Naive thymus-derived CD8-positive, alpha-beta T cell (primary cell): ENCODE data around the gene CYLD. TPM values are rescaled to one million over a fixed set of nuclear protein-coding genes. Genes with fewer than 3 reads are reported as not detected.

Source experiments
- ATAC-seq, 2 donors: fragments of 150-1000 bp; cut with Tn5 transposase in 1 of 2; sonication (Bioruptor Pico), chemical (Tn5 transposase) in 1 of 2; 1 replicate in 1 of 2; 2 replicates in 1 of 2; pipeline ENCODE4 v1.10.0; 2021; ENCODE audit warnings: mild to moderate bottlenecking in 2 of 2, moderate library complexity in 2 of 2
- POLR2A ChIA-PET: fragments of 350-600 bp; sonication (Branson Sonifier 250); formaldehyde crosslinking; loops from one replicate; lab custom pipeline; 2021; ENCODE audit warnings: antibody characterized with exemption; lab: Charles Lee
- DNase-seq, 10 donors: peaks; one replicate each; pipeline versions ENCODE4 v3.0.0 to v3.0.0-alpha.2; 2020 to 2022
- H3K27ac Mint-ChIP-seq, 10 donors: one replicate each; pipeline ENCODE4 v1.8.0; 2020 to 2022; ENCODE audit warnings: mild to moderate bottlenecking in 10 of 10, mixed read lengths in 10 of 10, moderate library complexity in 4 of 10, inconsistent platforms in 1 of 10
- H3K27me3 Mint-ChIP-seq, 5 donors: one replicate each; pipeline ENCODE4 v1.8.0; 2021 to 2022; ENCODE audit warnings: mixed read lengths in 5 of 5
- H3K36me3 Mint-ChIP-seq, 3 donors: one replicate each; pipeline ENCODE4 v1.8.0; 2020 to 2022; ENCODE audit warnings: mixed read lengths in 3 of 3, mild to moderate bottlenecking in 2 of 3, inconsistent platforms in 1 of 3
- H3K4me1 Mint-ChIP-seq, 4 donors: one replicate each; pipeline ENCODE4 v1.8.0; 2021 to 2022; ENCODE audit warnings: mixed read lengths in 4 of 4
- H3K4me3 Mint-ChIP-seq, 10 donors: one replicate each; pipeline ENCODE4 v1.8.0; 2020 to 2022; ENCODE audit warnings: mild to moderate bottlenecking in 10 of 10, mixed read lengths in 10 of 10, moderate library complexity in 6 of 10, inconsistent platforms in 1 of 10
- H3K9me3 Mint-ChIP-seq, 9 donors: one replicate each; pipeline ENCODE4 v1.8.0; 2020 to 2022; ENCODE audit warnings: mixed read lengths in 9 of 9, mild to moderate bottlenecking in 3 of 9, inconsistent platforms in 1 of 9, moderate library complexity in 1 of 9
- polyA plus RNA-seq, 3 donors: library from polyadenylated mRNA; unstranded; fragments of 300-500 nt; fragmentation: Illumina TruSeq; gene quantifications; one replicate each; pipeline ENCODE4 v1.2.3, GENCODE V29; 2021
- total RNA-seq, 8 experiments: library from RNA in 2 of 8; stranded (reverse) in 2 of 8; gene quantifications; one replicate each; pipeline ENCODE4 v1.2.3 and lab custom pipeline; 2021 to 2026

CYLD gene
- 100 to 1,000 TPM; 195 to 203 TPM for total RNA-seq
- polyA plus RNA-seq: 100 to 1,000 TPM; 106 to 131 (median 107) TPM
- 314 to 655 (median 456) reads per million in 6 experiments for total RNA-seq (lab: John Stamatoyannopoulos, UW)

DNA sequence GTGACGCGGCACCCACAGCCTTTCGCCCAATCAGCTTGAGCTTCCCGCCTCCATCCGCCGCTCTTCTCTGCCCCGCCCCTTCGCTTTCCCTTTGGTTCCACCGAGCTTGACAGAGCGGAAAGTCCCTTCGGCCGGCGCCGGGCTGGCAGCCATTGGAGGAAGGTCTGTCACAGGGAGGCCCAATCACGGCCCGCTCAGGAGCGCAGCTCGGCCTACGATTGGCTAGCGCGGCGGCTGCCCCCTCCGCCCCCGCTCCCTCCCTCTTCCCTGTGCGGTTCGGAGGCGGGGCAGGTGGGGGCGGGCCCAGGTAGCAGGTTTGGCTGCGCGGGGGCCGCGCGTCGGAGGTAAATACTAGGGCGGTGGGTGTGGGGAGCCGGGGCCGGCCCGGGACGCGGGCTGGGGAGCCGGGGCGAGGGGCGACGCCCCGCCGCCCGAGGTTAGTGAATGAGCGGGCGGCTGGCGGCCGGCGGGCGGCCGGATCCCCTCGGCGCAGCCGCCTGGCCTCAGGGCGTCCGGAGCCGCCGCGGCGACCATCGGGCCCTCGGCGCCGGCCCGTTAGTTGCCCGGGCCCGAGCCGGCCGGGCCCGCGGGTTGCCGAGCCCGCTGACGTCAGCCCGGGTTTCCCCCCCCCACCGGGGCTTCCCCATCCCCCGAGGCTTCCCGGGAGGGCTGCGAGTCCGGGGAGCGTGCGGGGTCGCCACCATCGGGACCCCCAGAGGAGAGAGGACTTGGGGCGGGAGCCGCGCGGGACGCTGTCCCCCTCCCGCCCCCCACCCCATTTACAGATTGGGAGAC lies at the start of gene CYLD:
Gene CYLD, plus strand, starts transcription at position 306 of the 795 bp plus-strand sequence. CDS start 7,613 bp downstream, outside the sequence.
- H3K9me3 Mint-ChIP-seq: no peaks in the 10 kb centered on the region
- H3K36me3 Mint-ChIP-seq: peaks cover 5 to 15% (median 12%) of the 10 kb centered on the region in 3 donors
- ATAC-seq (peak; percentile 91 to 93), DNase-seq (peak; percentile 93 to 100 (median 100))
- POLR2A ChIA-PET: interaction anchor here (0.8 to 2.0 kb wide), 16 partner anchors 10 to 676 kb away, joined by 3 to 17 read pairs (median 4); partner anchors contain the start of genes HEATR3 and SNX20
- H3K27me3 Mint-ChIP-seq: no peaks in the 10 kb centered on the region
- peaks cover 21 to 56% (median 44%) of the 10 kb centered on the region in 4 donors for H3K4me1 Mint-ChIP-seq
- peak within 1 kb of the TSS; percentile 95 to 99 (median 98) for H3K27ac Mint-ChIP-seq
- H3K4me3 Mint-ChIP-seq: peak within 1 kb of the TSS; percentile 91 to 98 (median 96)

DNA sequence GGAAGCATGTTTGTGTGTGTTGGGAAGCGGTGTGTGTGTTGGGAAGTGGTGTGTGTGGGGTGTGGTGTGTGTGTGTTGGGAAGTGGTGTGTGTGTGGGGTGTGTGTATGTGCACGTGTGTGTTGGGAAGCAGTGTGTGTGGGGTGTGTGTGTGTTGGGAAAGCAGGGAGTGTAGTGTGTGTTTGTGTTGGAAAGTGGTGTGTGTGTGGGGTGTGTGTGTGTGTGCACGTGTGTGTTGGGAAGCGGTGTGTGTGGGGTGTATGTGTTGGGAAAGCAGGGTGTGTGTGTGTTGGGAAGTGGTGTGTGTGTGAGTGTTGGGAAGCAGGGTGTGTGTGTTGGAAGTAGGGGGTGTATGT lies 49.3 kb upstream of the CYLD start:
- no peak for DNase-seq
- Mint-ChIP-seq H3K36me3 (no peaks in the 10 kb centered on the region), H3K27ac (peak overlapping the region in 4 of 10 donors; percentile 27 to 81 (median 67)), H3K4me1 (peaks cover 34 to 46% (median 42%) of the 10 kb centered on the region in 4 donors), H3K9me3 (no peaks in the 10 kb centered on the region), H3K4me3 (peak overlapping the region; percentile 46 to 75 (median 64)), H3K27me3 (peaks cover 0 to 20% (median 4%) of the 10 kb centered on the region in 5 donors)
- POLR2A ChIA-PET: no interaction called here
- no peak for ATAC-seq

DNA sequence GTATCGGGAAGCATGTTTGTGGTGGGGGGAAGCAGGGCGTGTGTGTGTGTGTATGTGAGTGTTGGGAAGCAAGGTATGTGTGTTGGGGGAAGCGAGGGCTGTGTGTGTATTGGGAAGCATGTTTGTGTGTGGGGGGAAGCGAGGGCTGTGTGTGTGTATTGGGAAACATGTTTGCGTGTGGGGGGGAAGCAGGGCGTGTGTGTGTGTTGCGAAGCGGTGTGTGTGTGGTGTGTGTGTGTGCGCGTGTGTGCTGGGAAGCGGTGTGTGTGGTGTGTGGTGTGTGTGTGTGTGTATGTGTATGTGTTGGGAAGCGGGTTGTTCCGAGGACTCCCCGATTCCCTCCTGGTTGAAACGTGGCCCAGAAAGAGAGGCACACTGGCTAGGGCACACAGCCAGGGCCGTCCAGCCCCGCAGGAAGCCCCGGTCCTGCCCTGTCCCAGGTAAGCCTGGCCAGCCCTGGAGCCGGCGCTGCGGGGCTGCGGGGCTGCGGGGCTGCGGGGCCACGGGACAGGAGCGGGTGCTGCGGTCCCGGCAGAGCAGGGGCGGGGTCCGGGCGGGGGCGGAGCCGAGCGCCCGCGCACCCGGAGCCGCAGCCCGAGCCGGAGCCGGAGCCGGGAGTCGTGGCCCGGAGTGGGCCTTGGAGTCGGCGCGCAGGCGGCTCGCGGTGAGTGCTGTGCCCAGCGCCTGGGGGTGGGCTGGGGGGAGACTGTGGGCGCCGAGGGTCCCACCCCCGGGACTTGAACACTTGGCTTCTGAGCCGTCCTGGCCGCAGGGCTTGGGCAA lies 48.7 kb upstream of the CYLD start, which contains the start of gene NOD2:
Gene NOD2, plus strand, starts transcription at position 608 of the 783 bp plus-strand sequence. CDS start 5,890 bp downstream, outside the sequence.
- POLR2A ChIA-PET: no interaction called here
- Mint-ChIP-seq H3K36me3 (no peaks in the 10 kb centered on the region), H3K27me3 (peaks cover 0 to 20% (median 4%) of the 10 kb centered on the region in 5 donors), H3K4me1 (peaks cover 38 to 52% (median 48%) of the 10 kb centered on the region in 4 donors), H3K27ac (peak within 1 kb of the TSS in 9 of 10 donors; percentile 35 to 81 (median 70)), H3K9me3 (no peaks in the 10 kb centered on the region), H3K4me3 (peak within 1 kb of the TSS; percentile 56 to 79 (median 71))
- peak; percentile 71 to 85 for ATAC-seq
- peak in 3 of 10 donors; percentile 19 to 48 (median 20) for DNase-seq

DNA sequence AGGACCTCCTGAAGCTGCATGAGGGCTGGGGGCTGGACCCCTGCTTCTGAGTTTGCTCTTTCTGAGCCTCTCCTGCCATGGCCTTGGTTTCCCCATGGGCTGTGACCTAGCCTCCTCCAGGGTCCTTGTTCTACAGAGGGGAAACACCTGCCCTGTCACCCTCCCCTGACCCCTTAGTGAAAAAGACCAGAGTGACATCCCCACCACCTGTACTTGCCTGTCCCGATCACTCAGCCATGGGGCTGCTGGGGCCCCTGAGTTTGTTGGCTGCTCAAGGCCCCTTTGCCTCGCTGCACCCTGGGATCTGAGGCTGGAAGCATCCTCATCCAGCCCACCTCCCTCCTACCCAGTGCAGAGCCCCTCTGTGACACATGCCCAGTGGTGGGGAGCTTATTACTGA lies 47.7 kb upstream of the CYLD start:
- Mint-ChIP-seq H3K4me1 (peaks cover 38 to 62% (median 51%) of the 10 kb centered on the region in 4 donors), H3K27ac (peak overlapping the region in 7 of 10 donors; percentile 35 to 76 (median 60)), H3K4me3 (peak overlapping the region; percentile 54 to 79 (median 68)), H3K27me3 (peaks cover 0 to 20% (median 4%) of the 10 kb centered on the region in 5 donors), H3K36me3 (no peaks in the 10 kb centered on the region), H3K9me3 (no peaks in the 10 kb centered on the region)
- DNase-seq (no peak), ATAC-seq (no peak)
- POLR2A ChIA-PET: interaction anchor here (1.1 kb wide), 1 partner anchor 9 kb away, joined by 5 read pairs; no protein-coding TSS in a partner anchor

DNA sequence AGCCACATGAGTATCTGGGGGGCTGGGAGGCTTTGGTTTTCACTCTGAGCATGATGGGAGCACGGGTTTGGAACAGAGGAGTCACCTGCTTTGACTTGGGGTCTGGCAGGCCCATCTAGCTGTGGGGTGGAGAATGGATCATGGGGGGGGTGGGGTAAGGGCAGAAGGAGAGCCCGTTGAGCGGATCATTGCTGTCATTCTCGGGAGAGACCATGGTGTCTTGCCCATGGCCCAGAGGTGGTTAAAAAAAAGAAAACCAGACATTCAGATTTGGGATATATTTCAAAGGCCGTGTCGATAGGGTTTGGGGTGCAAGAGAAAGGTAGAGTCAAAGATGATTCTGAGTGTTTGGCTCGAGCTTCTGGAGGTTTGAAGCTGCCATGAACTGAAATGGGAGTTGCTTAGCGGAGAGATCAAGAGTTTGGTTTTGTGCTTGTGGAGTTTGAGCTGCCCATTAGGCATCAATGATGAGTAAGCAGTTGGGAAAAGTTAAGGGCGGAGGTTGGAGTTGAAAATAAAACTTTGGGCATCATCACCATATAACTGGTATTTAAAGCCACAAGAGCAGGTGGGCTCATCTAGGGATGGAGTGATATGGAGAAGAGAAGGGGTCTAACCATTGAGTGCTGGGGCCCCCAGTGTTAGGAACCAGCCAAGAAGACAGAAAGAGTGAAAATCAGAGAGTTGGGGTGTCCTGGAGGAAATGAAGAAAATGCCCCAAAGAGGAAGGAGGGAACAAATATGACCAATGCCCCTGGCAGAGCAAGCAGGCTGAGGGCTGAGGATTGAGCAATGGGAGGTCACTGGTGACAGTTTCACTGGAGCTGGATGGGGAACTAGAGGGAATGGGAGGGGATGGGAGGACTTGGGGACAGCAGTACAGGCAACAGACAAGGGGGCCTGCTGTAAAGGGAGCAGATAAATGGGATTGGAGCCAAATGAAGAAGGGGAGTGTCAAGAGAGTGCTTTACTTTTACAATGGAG lies 46.6 kb upstream of the CYLD start:
- H3K27me3 Mint-ChIP-seq: peaks cover 0 to 20% (median 4%) of the 10 kb centered on the region in 5 donors
- ATAC-seq (no peak), DNase-seq (no peak)
- peak overlapping the region in 2 of 10 donors; percentile 26 to 43 for H3K4me3 Mint-ChIP-seq
- no peaks in the 10 kb centered on the region for H3K9me3 Mint-ChIP-seq
- H3K27ac Mint-ChIP-seq: peak overlapping the region in 7 of 10 donors; percentile 10 to 85 (median 50)
- no peaks in the 10 kb centered on the region for H3K36me3 Mint-ChIP-seq
- POLR2A ChIA-PET: interaction anchor here (1.1 to 1.3 kb wide), 3 partner anchors 9 to 29 kb away, joined by 3 to 5 read pairs (median 3); no protein-coding TSS in a partner anchor
- H3K4me1 Mint-ChIP-seq: peaks cover 39 to 73% (median 57%) of the 10 kb centered on the region in 4 donors

DNA sequence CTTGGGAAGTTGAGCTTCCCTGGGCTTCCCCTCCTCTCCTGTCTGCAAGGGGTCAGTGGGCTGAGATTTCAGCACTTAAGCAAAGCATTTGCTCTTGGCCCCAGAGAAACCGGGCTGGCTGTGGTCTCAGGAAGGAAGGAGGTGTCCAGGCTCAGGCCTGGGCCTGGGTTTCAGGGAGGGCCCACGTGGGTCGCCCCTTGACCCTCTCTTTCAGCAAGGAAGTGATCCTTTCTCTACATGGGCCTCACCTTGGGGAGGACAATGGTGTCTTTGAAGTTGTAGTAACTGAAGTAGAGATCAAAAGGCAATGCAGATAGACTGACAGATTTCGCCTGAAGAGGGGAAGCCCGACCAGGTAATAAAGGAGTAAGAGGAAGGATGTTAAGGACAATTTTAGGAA lies 45.8 kb upstream of the CYLD start:
- H3K9me3 Mint-ChIP-seq: no peaks in the 10 kb centered on the region
- DNase-seq (no peak), ATAC-seq (no peak)
- H3K27me3 Mint-ChIP-seq: peaks cover 0 to 20% (median 4%) of the 10 kb centered on the region in 5 donors
- H3K36me3 Mint-ChIP-seq: no peaks in the 10 kb centered on the region
- peaks cover 39 to 75% (median 57%) of the 10 kb centered on the region in 4 donors for H3K4me1 Mint-ChIP-seq
- peak overlapping the region in 8 of 10 donors; percentile 17 to 54 (median 40) for H3K4me3 Mint-ChIP-seq
- H3K27ac Mint-ChIP-seq: peak overlapping the region in 7 of 10 donors; percentile 13 to 92 (median 54)
- POLR2A ChIA-PET: interaction anchor here (1.1 to 1.3 kb wide), 2 partner anchors 10 to 29 kb away, joined by 3 read pairs; no protein-coding TSS in a partner anchor

DNA sequence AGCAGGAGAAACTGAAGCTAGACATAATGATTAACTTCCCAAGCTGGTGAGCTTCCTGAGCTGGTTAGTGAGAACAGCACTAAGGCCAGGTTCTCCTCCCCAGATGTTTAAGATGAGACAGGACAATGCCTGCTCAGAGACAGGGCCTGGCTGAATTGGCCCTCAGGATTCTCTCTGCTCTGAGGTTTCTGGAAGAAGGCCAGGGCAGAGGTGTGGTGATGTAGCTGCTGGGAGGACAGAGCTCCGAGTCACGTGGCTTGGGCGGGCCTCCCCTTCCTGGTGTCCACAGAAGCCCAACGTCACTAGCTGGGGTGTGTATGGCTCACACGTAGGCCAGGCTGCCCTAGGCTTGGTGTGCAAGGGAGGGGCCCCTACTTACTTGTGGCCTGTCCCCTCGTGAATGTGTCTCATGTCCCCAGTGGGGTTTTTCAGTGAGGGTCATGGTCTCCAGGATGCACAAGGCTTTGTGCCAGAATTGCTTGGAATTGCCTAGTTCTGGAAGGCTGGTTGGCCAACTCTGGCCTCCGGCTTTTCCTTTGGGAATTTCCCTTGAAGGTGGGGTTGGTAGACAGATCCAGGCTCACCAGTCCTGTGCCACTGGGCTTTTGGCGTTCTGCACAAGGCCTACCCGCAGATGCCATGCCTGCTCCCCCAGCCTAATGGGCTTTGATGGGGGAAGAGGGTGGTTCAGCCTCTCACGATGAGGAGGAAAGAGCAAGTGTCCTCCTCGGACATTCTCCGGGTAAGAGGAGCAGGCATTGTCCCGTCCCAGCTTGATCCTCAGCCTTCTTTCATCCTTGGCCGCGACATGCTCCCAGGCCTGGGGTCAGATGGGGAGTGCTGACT lies 45.1 kb upstream of the CYLD start:
- peak overlapping the region in 8 of 10 donors; percentile 17 to 54 (median 40) for H3K4me3 Mint-ChIP-seq
- no peaks in the 10 kb centered on the region for H3K9me3 Mint-ChIP-seq

DNA sequence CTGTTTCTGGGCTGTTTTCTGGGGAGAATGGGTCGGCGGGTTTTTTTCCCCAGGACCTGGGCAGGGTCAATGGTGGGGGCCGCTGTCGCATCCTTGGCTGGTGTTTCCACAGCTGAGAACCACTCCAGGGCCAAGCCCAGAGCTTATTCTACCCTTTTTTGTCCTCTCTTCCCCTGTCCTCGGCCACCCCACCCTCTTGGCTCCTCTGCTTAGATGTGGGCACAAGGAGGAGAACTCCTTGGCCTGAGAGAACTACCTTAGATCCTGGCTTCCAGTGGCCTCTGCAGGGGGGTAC lies 44.5 kb upstream of the CYLD start:
- H3K9me3 Mint-ChIP-seq: no peaks in the 10 kb centered on the region
- DNase-seq (no peak), ATAC-seq (no peak)
- H3K36me3 Mint-ChIP-seq: no peaks in the 10 kb centered on the region
- H3K4me1 Mint-ChIP-seq: peaks cover 36 to 75% (median 55%) of the 10 kb centered on the region in 4 donors
- H3K27ac Mint-ChIP-seq: peak overlapping the region in 6 of 10 donors; percentile 49 to 92 (median 84)
- POLR2A ChIA-PET: no interaction called here
- peaks cover 0 to 20% (median 4%) of the 10 kb centered on the region in 5 donors for H3K27me3 Mint-ChIP-seq
- peak overlapping the region in 8 of 10 donors; percentile 47 to 91 (median 82) for H3K4me3 Mint-ChIP-seq

More for the DNA sequence above, 45.1 kb upstream of the CYLD start:
- Mint-ChIP-seq H3K27me3 (peaks cover 0 to 20% (median 4%) of the 10 kb centered on the region in 5 donors), H3K36me3 (no peaks in the 10 kb centered on the region), H3K27ac (peak overlapping the region in 8 of 10 donors; percentile 13 to 92 (median 51)), H3K4me1 (peaks cover 39 to 75% (median 57%) of the 10 kb centered on the region in 4 donors)
- DNase-seq (peak in 1 of 10 donors; percentile 23), ATAC-seq (peak in 1 of 2 donors; percentile 24)
- POLR2A ChIA-PET: interaction anchor here (1.1 kb wide), 1 partner anchor 11 kb away, joined by 3 read pairs; no protein-coding TSS in a partner anchor

DNA sequence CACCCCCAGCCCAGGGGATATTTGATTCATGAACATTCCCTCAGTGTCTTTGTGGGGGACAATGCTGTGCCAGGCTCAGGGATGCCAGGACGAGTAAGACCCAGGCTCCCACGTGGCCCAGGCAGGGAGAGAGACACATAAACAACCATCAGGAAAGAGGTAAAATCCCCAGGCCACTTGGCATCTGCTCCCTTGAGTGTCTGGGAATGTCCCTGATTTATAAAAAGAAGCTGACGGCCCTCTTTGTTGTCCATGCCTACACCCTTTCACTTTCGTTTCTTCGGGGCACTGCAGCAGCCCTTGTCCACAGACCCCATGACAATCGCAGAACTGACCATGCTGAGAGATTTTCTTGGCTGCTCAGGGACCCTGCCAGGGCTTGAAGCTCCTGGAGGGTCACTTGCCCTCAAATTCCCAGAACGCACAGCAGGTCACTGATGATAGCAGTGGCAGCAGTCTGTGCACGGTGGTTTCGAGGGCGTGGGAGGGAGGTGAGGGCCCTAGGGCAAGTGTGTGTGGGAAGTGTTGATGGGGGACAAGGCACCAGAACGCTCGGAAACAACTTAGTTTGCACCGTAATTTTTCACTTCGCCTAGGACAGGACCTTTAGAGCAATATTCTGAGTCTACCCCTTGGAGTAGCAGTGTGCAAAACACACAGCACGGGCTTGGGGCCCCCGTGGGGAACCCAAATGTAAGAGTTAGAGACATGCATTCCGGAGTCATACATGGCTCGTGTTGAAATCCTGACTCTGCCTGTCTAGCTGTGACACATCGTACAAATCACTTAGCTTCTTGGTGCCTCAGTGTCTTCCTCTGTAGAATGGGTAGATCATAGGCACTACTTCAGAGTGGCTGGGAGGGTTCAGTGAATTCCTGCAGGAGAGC lies 43.8 kb upstream of the CYLD start:
- H3K36me3 Mint-ChIP-seq: no peaks in the 10 kb centered on the region
- H3K9me3 Mint-ChIP-seq: no peaks in the 10 kb centered on the region
- peak overlapping the region; percentile 47 to 91 (median 82) for H3K4me3 Mint-ChIP-seq
- H3K4me1 Mint-ChIP-seq: peaks cover 29 to 79% (median 47%) of the 10 kb centered on the region in 4 donors
- DNase-seq: peak in 1 of 10 donors; percentile 25
- peak; percentile 25 to 45 for ATAC-seq
- H3K27ac Mint-ChIP-seq: peak overlapping the region in 9 of 10 donors; percentile 52 to 92 (median 82)
- POLR2A ChIA-PET: no interaction called here
- H3K27me3 Mint-ChIP-seq: peaks cover 0 to 20% (median 4%) of the 10 kb centered on the region in 5 donors
